KOPT-K1 (cell line): Measurements from ENCODE around the gene PPP1R1C.

Experiments used
- H3K27ac ChIP-seq: fragments of 200-600 bp; sonication (generic); 2 replicates; pipeline ENCODE4 v1.5.1; 2016; ENCODE audit warnings: antibody characterized with exemption, mild to moderate bottlenecking, low read depth, low read length; ENCODE audit not compliant: poor library complexity, severe bottlenecking
- H3K36me3 ChIP-seq: fragments of 200-600 bp; sonication (generic); 2 replicates; pipeline ENCODE4 v1.5.1; 2017; ENCODE audit warnings: antibody characterized with exemption, mild to moderate bottlenecking, low read length, moderate library complexity; ENCODE audit not compliant: insufficient read depth
- H3K9me3 ChIP-seq: fragments of 200-600 bp; sonication (generic); 2 replicates; pipeline ENCODE4 v1.5.1; 2017; ENCODE audit warnings: antibody characterized with exemption, low read length, mild to moderate bottlenecking; ENCODE audit not compliant: insufficient read depth, poor library complexity, severe bottlenecking

Gene PPP1R1C

DNA sequence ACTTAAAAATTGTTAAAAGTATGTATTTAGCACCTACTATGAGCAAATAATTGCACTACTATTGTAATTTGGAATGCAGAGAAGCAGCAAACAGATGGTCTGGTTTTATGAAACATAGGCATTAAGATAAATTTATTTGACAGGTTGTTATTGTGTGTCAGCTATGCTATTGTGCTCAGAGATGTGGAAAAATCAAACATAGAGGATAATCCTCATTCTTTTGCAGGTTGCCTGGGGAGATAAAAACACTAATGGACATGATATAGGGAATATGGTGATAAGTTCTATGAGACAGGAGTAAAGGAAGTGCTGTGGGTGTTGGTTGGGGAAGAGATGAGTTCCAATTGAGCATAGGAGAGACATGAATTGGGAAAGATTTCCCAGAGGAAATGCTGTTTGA, 71.3 kb downstream of the PPP1R1C start:
- Histone ChIP-seq H3K27ac (no peak overlapping the region), H3K36me3 (no peaks in the 10 kb centered on the region), H3K9me3 (no peaks in the 10 kb centered on the region)

GRCh38 chr2:182058056-182058455, 72.4 kb downstream of the PPP1R1C start:
- Histone ChIP-seq H3K36me3 (no peaks in the 10 kb centered on the region), H3K27ac (no peak overlapping the region), H3K9me3 (no peaks in the 10 kb centered on the region)

- H3K9me3 ChIP-seq: no peaks in the 10 kb centered on the region
- H3K36me3 ChIP-seq: no peaks in the 10 kb centered on the region
- H3K27ac ChIP-seq: no peak overlapping the region
Measured at GRCh38 chr2:182061739-182062138, 76.1 kb downstream of the PPP1R1C start.

GRCh38 chr2:182062329-182062972, 76.8 kb downstream of the PPP1R1C start:
- Histone ChIP-seq H3K27ac (no peak overlapping the region), H3K36me3 (no peaks in the 10 kb centered on the region), H3K9me3 (no peaks in the 10 kb centered on the region)

GRCh38 chr2:182064019-182064778, 78.5 kb downstream of the PPP1R1C start:
- Histone ChIP-seq H3K36me3 (no peaks in the 10 kb centered on the region), H3K9me3 (no peaks in the 10 kb centered on the region), H3K27ac (no peak overlapping the region)

DNA sequence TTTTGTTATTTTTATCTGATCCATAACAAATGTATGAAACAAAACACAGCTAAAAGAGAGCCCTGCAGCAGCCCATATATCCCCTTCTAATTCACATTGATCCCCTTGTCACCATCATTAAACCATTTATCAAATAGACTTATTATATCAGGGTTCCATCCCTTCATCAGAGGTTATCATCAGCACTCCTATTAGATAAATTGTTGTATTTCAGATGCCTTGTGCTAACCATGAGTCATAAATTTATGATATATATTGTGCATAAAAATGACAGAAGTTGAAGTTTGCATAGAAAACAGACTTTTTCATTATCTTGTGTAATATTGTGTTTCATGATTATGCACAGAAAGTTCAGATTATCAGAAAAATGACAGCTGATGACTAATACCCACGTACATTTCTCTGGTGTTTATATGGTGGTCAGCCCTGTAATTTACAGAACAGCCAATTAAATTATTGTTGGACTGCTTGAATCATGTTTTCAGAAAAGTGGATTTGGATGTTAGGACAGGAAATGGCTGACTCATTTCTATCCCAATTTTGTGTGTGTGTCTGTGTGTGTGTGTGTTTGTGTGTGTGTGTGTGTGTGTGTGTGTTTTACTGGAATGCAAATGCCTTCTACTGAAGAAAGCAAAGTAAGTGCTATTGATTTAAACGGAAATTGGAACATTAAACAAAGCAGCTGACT, 80.9 kb downstream of the PPP1R1C start:
- no peak overlapping the region for H3K27ac ChIP-seq
- no peaks in the 10 kb centered on the region for H3K9me3 ChIP-seq
- no peaks in the 10 kb centered on the region for H3K36me3 ChIP-seq

GRCh38 chr2:182067393-182067792, 81.7 kb downstream of the PPP1R1C start:
- Histone ChIP-seq H3K9me3 (no peaks in the 10 kb centered on the region), H3K36me3 (no peaks in the 10 kb centered on the region), H3K27ac (no peak overlapping the region)

GRCh38 chr2:182068811-182069210, 83.2 kb downstream of the PPP1R1C start:
- Histone ChIP-seq H3K9me3 (no peaks in the 10 kb centered on the region), H3K27ac (no peak overlapping the region), H3K36me3 (no peaks in the 10 kb centered on the region)

DNA sequence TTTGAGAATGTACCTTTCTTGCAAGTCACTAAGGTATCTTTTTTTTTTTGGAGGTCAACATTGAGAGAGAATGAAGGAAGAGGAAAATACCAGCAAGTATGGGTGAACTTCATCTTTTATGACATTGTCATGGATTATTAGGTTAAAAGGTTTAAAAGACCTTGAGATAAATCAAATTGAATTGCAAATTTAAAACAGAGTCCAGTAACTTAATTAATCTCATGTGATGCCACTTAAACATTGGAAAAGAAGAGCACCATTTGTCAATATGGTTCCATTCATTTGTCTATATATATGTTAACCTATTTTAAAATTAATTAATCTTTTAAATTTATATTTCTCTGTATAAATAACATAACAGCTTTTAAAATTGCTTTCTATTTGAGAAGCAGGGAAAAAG, 83.8 kb downstream of the PPP1R1C start:
- Histone ChIP-seq H3K27ac (no peak overlapping the region), H3K9me3 (no peaks in the 10 kb centered on the region), H3K36me3 (no peaks in the 10 kb centered on the region)

DNA sequence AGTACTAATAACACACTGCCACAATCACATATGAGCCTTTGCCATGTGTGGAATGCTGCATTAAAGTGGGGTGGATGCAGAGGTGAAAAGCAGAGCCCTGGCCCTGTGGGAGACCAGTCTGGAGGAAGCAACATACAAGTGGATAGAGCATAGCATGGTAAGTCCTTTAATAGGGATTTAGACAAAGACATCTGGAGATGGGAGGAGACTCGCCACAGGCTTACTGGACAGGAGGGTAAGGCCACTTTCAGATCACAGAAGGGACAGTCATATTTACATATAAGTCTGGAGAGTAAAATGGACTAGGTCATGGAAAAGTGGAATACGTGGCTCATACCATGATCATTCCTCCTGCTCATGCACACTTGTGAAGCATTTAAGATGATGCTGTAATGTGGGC, 84.3 kb downstream of the PPP1R1C start:
- H3K36me3 ChIP-seq: no peaks in the 10 kb centered on the region
- no peaks in the 10 kb centered on the region for H3K9me3 ChIP-seq
- H3K27ac ChIP-seq: no peak overlapping the region

- H3K27ac ChIP-seq: no peak overlapping the region
- no peaks in the 10 kb centered on the region for H3K36me3 ChIP-seq
- no peaks in the 10 kb centered on the region for H3K9me3 ChIP-seq
Measured at GRCh38 chr2:182070736-182071135, 85.1 kb downstream of the PPP1R1C start.

DNA sequence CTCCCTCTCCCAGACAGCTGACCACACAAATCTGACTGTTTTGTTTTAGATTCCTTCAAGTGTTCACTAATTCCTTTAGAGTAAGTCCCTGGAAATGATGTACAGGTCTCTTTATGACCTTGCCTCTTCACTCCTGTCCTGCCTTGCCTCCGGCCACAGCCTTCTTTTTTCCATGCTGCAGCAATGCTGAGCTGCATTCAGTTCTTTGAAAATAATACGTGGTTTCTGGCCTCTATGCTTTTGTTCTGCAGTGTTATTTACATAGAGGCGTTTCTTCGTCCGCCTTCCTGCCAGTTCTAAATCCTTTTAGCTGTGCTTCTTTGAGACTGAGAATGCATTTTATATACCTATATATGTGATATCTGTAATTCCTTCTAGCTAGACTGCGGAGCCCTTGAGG, 87.2 kb downstream of the PPP1R1C start:
- Histone ChIP-seq H3K36me3 (no peaks in the 10 kb centered on the region), H3K9me3 (no peaks in the 10 kb centered on the region), H3K27ac (no peak overlapping the region)

DNA sequence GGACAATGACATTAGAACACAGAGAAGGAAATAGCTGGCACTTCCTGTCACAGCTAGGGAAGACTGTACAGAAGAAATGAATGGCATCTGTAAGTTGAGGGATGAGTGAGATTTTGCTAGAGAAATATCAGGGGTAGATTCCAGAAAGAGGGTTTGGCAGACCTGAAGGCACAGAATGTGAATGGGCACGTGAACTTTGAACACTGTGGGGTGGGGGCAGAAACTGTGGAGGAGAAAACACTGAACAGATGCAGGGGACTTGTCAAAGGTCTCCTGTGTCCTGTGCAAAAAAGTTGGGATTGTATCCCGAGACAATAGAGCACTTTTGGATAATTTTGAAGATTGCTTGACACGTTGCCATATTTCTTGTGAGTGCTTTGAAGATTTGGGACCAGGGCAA, 88.0 kb downstream of the PPP1R1C start:
- H3K36me3 ChIP-seq: no peaks in the 10 kb centered on the region
- no peak overlapping the region for H3K27ac ChIP-seq
- no peaks in the 10 kb centered on the region for H3K9me3 ChIP-seq

GRCh38 chr2:182077023-182077422, 91.4 kb downstream of the PPP1R1C start:
- Histone ChIP-seq H3K36me3 (no peaks in the 10 kb centered on the region), H3K27ac (no peak overlapping the region), H3K9me3 (no peaks in the 10 kb centered on the region)

GRCh38 chr2:182077448-182078142, 91.9 kb downstream of the PPP1R1C start:
- H3K27ac ChIP-seq: no peak overlapping the region
- H3K36me3 ChIP-seq: no peaks in the 10 kb centered on the region
- no peaks in the 10 kb centered on the region for H3K9me3 ChIP-seq
